HUES64 (cell line): ENCODE measurements around the gene OST4.

Experiments
- H3K27ac ChIP-seq: 2 replicates; pipeline ENCODE4 v1.7.0; 2013; ENCODE audit warnings: low read depth, low read length, inconsistent platforms
- H3K27me3 ChIP-seq: 2 replicates; pipeline ENCODE4 v1.6.1; 2013; ENCODE audit warnings: mild to moderate bottlenecking, low read length; ENCODE audit not compliant: insufficient read depth
- H3K36me3 ChIP-seq: 2 replicates; pipeline ENCODE4 v1.6.1; 2013; ENCODE audit warnings: mild to moderate bottlenecking, low read length; ENCODE audit not compliant: insufficient read depth
- H3K4me1 ChIP-seq: 2 replicates; pipeline ENCODE4 v1.6.1; 2013; ENCODE audit warnings: mild to moderate bottlenecking, low read length, moderate library complexity; ENCODE audit not compliant: insufficient read depth
- H3K4me3 ChIP-seq: 2 replicates; pipeline ENCODE4 v1.5.1; 2013; ENCODE audit warnings: mild to moderate bottlenecking, low read length, moderate library complexity
- H3K9ac ChIP-seq: 2 replicates; pipeline ENCODE4 v1.6.1; 2013; ENCODE audit warnings: mild to moderate bottlenecking, low read depth, low read length
- H3K9me3 ChIP-seq: 2 replicates; pipeline ENCODE4 v1.6.1; 2013; ENCODE audit warnings: low read depth, low read length; ENCODE audit not compliant: insufficient read depth
- WGBS: fragments of 150-250, 120-280 bp; methylation state at CpG from one replicate; pipeline ENCODE4 v1.1.7; 2013; ENCODE audit warnings: missing lambda C conversion rate; 5-methylcytosine and 5-hydroxymethylcytosine counted together

Gene OST4

GRCh38 chr2:27065128-27065527, 6.3 kb downstream of the OST4 start:
- Histone ChIP-seq H3K4me1 (0 out of 2 replicates have a peak, but pooled peaks cover 2% of the 10 kb centered on the region), H3K9ac (no peak overlapping the region), H3K27ac (no peak overlapping the region), H3K27me3 (no peaks in the 10 kb centered on the region), H3K4me3 (no peak overlapping the region), H3K9me3 (no peaks in the 10 kb centered on the region), H3K36me3 (peaks cover 69% of the 10 kb centered on the region)
- WGBS, result 98% methylated on average over 3 of the region's 3 CpGs

- Histone ChIP-seq H3K27ac (no peak overlapping the region), H3K27me3 (no peaks in the 10 kb centered on the region), H3K4me3 (no peak overlapping the region), H3K9ac (no peak overlapping the region), H3K36me3 (peaks cover 62% of the 10 kb centered on the region), H3K9me3 (no peaks in the 10 kb centered on the region), H3K4me1 (no peaks in the 10 kb centered on the region)
- 98% methylated on average over 3 of the region's 3 CpGs for WGBS
Observed at GRCh38 chr2:27060323-27060722, 11.1 kb downstream of the OST4 start.

GRCh38 chr2:27059141-27059820, 12.2 kb downstream of the OST4 start:
- 94% methylated on average over 15 of the region's 15 CpGs for WGBS
- Histone ChIP-seq H3K36me3 (peaks cover 67% of the 10 kb centered on the region), H3K4me3 (no peak overlapping the region), H3K27ac (no peak overlapping the region), H3K9ac (no peak overlapping the region), H3K9me3 (no peaks in the 10 kb centered on the region), H3K27me3 (no peaks in the 10 kb centered on the region), H3K4me1 (no peaks in the 10 kb centered on the region)

GRCh38 chr2:27058210-27058609, 13.2 kb downstream of the OST4 start:
- Histone ChIP-seq H3K9ac (no peak overlapping the region), H3K4me1 (no peaks in the 10 kb centered on the region), H3K27ac (no peak overlapping the region), H3K27me3 (no peaks in the 10 kb centered on the region), H3K9me3 (no peaks in the 10 kb centered on the region), H3K36me3 (peaks cover 74% of the 10 kb centered on the region), H3K4me3 (no peak overlapping the region)
- 92% methylated on average over 10 of the region's 10 CpGs for WGBS

GRCh38 chr2:27057184-27057583, 14.3 kb downstream of the OST4 start:
- H3K27ac ChIP-seq, result no peak overlapping the region
- H3K4me3 ChIP-seq, result no peak overlapping the region
- no peak overlapping the region for H3K9ac ChIP-seq
- no peaks in the 10 kb centered on the region for H3K9me3 ChIP-seq
- H3K4me1 ChIP-seq, result no peaks in the 10 kb centered on the region
- peaks cover 65% of the 10 kb centered on the region for H3K36me3 ChIP-seq
- 94% methylated on average over 3 of the region's 6 CpGs for WGBS
- no peaks in the 10 kb centered on the region for H3K27me3 ChIP-seq

GRCh38 chr2:27054721-27055120, 16.7 kb downstream of the OST4 start:
- Histone ChIP-seq H3K4me1 (no peaks in the 10 kb centered on the region), H3K36me3 (peaks cover 55% of the 10 kb centered on the region), H3K27me3 (no peaks in the 10 kb centered on the region), H3K27ac (no peak overlapping the region), H3K4me3 (no peak overlapping the region), H3K9ac (no peak overlapping the region), H3K9me3 (no peaks in the 10 kb centered on the region)
- 96% methylated on average over 11 of the region's 11 CpGs for WGBS

- H3K4me3 ChIP-seq, result no peak overlapping the region
- 81% methylated on average over 8 of the region's 8 CpGs for WGBS
Observed at GRCh38 chr2:27053776-27054175, 17.7 kb downstream of the OST4 start.

GRCh38 chr2:27053321-27053720, 18.1 kb downstream of the OST4 start:
- Histone ChIP-seq H3K27ac (no peak overlapping the region), H3K9me3 (no peaks in the 10 kb centered on the region), H3K4me3 (no peak overlapping the region), H3K9ac (no peak overlapping the region), H3K4me1 (no peaks in the 10 kb centered on the region), H3K36me3 (peaks cover 42% of the 10 kb centered on the region), H3K27me3 (no peaks in the 10 kb centered on the region)
- 86% methylated on average over 11 of the region's 11 CpGs for WGBS

More at GRCh38 chr2:27053776-27054175, 17.7 kb downstream of the OST4 start:
- Histone ChIP-seq H3K27me3 (no peaks in the 10 kb centered on the region), H3K4me1 (no peaks in the 10 kb centered on the region), H3K27ac (no peak overlapping the region), H3K9ac (no peak overlapping the region), H3K36me3 (peaks cover 46% of the 10 kb centered on the region), H3K9me3 (no peaks in the 10 kb centered on the region)

GRCh38 chr2:27051902-27052645, 19.4 kb downstream of the OST4 start:
- H3K4me3 ChIP-seq, result peak overlapping the region; percentile 66
- H3K9ac ChIP-seq, result peak overlapping the region; percentile 84
- H3K27ac ChIP-seq, result no peak overlapping the region
- no peaks in the 10 kb centered on the region for H3K9me3 ChIP-seq
- peaks cover 37% of the 10 kb centered on the region for H3K36me3 ChIP-seq
- no peaks in the 10 kb centered on the region for H3K4me1 ChIP-seq
- no peaks in the 10 kb centered on the region for H3K27me3 ChIP-seq
- 2% methylated on average over 21 of the region's 24 CpGs for WGBS

- Histone ChIP-seq H3K36me3 (peaks cover 29% of the 10 kb centered on the region), H3K4me1 (no peaks in the 10 kb centered on the region), H3K9me3 (no peaks in the 10 kb centered on the region), H3K27me3 (no peaks in the 10 kb centered on the region), H3K4me3 (peak within 1 kb of the TSS; percentile 66), H3K27ac (peak within 1 kb of the TSS; percentile 67), H3K9ac (peak within 1 kb of the TSS; percentile 84)
- WGBS, result under 1% methylated on average over 67 of the region's 67 CpGs
Observed at GRCh38 chr2:27050996-27051901, 20.2 kb downstream of the OST4 start, which contains the start of gene AGBL5. Gene AGBL5, plus strand, starts transcription at chr2:27051668. Its CDS starts 1,291 bp downstream, at chr2:27052959.
